Esophagus squamous epithelium (tissue), 4 donors: ENCODE measurements around the gene DCP1A.

Experiments
- POLR2A ChIP-seq, 4 donors: fragments of 450-650 bp; IDR thresholded peaks; one replicate each; pipeline ENCODE4 v1.6.1; 2017; ENCODE audit warnings: antibody characterized with exemption in 4 of 4, mild to moderate bottlenecking in 4 of 4, moderate library complexity in 3 of 4
- TF ChIP-seq, protein P1 (sequence below), 6 experiments: fragments of 450-650 bp in 4 of 6; fragments of 200-600 bp in 2 of 6; sonication (generic) in 2 of 6; IDR thresholded peaks; one replicate each; pipeline ENCODE4 v1.5.1; 2016 to 2019; ENCODE audit warnings: antibody characterized with exemption in 6 of 6, mild to moderate bottlenecking in 4 of 6, moderate library complexity in 4 of 6

DNA sequence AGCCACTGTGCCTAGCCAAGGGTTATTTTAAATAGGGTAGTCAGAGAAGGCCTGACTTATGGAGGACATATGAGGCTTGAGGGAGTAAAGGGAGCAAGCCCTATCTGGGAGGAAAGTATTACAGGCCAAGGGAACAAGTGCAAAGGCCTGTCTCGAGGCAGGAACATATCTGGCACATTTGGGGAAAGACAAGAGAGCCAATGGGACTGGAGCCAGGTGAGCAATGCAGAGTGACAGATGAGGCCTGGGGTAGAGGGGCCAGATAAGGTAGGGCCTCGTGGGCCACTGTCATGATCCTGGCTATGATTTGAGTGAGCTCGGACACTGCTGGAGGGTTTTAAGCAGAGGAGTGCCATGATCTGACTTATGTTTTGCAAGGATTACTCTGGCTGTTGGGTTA, 43.8 kb downstream of the DCP1A start:
- TF ChIP-seq, protein P1, sequence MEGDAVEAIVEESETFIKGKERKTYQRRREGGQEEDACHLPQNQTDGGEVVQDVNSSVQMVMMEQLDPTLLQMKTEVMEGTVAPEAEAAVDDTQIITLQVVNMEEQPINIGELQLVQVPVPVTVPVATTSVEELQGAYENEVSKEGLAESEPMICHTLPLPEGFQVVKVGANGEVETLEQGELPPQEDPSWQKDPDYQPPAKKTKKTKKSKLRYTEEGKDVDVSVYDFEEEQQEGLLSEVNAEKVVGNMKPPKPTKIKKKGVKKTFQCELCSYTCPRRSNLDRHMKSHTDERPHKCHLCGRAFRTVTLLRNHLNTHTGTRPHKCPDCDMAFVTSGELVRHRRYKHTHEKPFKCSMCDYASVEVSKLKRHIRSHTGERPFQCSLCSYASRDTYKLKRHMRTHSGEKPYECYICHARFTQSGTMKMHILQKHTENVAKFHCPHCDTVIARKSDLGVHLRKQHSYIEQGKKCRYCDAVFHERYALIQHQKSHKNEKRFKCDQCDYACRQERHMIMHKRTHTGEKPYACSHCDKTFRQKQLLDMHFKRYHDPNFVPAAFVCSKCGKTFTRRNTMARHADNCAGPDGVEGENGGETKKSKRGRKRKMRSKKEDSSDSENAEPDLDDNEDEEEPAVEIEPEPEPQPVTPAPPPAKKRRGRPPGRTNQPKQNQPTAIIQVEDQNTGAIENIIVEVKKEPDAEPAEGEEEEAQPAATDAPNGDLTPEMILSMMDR (IDR thresholded peaks at IDR 0.05) = no peak
- no peak for TF ChIP-seq POLR2A (IDR thresholded peaks at IDR 0.05)
